Fibroblast of skin of scalp (primary cell): ENCODE results near the gene MAGEB5. TPM values are rescaled to one million over a fixed set of nuclear protein-coding genes. Genes with fewer than 3 reads are reported as not detected.
"Not testable (repeated sequence)": the region's sequence is repeated elsewhere in the genome, so short reads cannot be mapped to it uniquely, and the experiment has no call there.

Experiments used
- DNase-seq: peaks from one replicate; pipeline ENCODE4 v3.0.0-alpha.2; 2013
- polyA plus RNA-seq, 2 experiments: library from polyadenylated mRNA; unstranded; fragments of 120-200 nt; gene quantifications; one replicate each; pipeline ENCODE4 v1.2.1, GENCODE V29; 2013; ENCODE audit not compliant: insufficient read length in 2 of 2

The MAGEB5 gene
- not detected for polyA plus RNA-seq (2013, experiment 1 of 2; ENCODE audit: insufficient read length)
- not detected for polyA plus RNA-seq (2013, experiment 2 of 2; ENCODE audit: insufficient read length)

- DNase-seq: no peak
These were observed at the start of gene MAGEB5 for GRCh38 chrX:26215869-26216268. Gene MAGEB5 (plus strand): TSS chrX:26216169. CDS start chrX:26217302, 1,133 bp downstream.

- DNase-seq: no peak
These were observed 23.8 kb upstream of the MAGEB5 start, which contains the start of gene MAGEB6 for GRCh38 chrX:26192204-26192603. Gene MAGEB6 (plus strand): TSS chrX:26192440. CDS start chrX:26193847, 1,407 bp downstream.

- DNase-seq: no peak
These were observed 12.4 kb upstream of the MAGEB5 start for GRCh38 chrX:26203561-26203960.

- not testable (repeated sequence) for DNase-seq
These were observed 11.3 kb upstream of the MAGEB5 start for GRCh38 chrX:26204717-26205116.

GRCh38 chrX:26208012-26208411 lies 8.0 kb upstream of the MAGEB5 start:
- no peak for DNase-seq

GRCh38 chrX:26219351-26219750 lies 3.4 kb downstream of the MAGEB5 start:
- no peak for DNase-seq

GRCh38 chrX:26234177-26234576 lies 18.2 kb downstream of the MAGEB5 start:
- DNase-seq: no peak

GRCh38 chrX:26253526-26253925 lies 37.6 kb downstream of the MAGEB5 start:
- DNase-seq: no peak

GRCh38 chrX:26254436-26254835 lies 38.5 kb downstream of the MAGEB5 start:
- no peak for DNase-seq

GRCh38 chrX:26262121-26262523 lies 46.2 kb downstream of the MAGEB5 start:
- DNase-seq: peak; percentile 11
